ENCODE data around the gene PLXNB2. TPM values are rescaled to one million over a fixed set of nuclear protein-coding genes. Genes with fewer than 3 reads are reported as not detected.
A peak's percentile ranks its signal among the peaks of the same experiment; 100 is the strongest.

The PLXNB2 gene
- 108 TPM for polyA plus RNA-seq (2013, experiment 1 of 2)
- polyA plus RNA-seq (2013, experiment 2 of 2), result 92.5 TPM

DNA sequence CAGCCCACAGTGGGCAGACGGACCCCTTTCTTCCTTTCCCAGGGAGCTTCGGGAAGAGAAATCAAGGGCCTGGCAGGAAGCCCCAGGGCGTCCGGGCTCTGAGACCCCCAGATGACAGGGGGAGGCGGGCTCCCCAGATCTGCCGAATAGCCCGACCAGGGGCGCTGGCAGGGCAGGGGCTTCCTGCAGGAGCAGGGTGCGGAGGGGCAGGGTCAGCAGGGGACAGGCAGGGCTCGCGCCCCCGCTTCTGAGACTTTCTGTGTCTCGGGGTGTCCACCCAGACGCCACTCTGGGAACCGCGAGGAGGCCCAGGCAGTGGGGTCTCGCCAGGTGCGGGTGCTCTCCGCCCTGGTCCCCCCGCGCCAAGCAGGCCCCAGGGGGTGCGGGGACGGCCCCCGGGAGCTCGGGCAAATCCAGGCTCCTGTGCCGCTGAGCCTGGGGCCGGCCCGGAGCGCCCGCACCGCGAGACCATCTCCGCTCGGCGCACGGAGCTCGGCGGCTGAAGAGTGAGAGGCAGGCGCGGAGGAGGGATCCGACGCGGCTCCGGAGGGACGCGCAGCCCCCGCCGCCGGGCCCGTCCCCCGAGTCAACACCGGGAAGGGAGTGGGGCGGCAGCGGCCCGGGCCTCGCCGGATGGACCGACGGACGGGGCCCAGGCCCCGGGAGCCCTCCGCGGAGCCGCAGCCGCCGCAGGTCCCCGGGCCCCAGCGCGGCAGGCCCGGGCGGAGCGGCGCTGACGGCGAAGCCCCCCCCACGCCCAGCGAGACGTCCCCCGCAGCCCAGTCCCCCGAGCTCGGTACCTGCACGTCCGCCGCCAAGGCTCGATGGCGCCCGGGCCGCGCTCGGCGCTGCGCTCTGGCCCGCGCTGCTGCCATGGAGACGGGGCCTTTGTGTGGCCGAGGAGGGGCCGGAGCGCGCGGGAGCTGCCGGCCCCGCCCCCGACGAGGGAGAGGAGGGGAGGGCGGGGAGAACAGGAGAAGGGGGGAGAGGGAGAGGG lies at the start of gene PLXNB2:
Gene PLXNB2, minus strand, starts transcription at position 894 of the 997 bp plus-strand sequence. CDS start 17,062 bp downstream, outside the sequence.
- Histone ChIP-seq H3K36me3 (ENCODE audit: control insufficient read depth, insufficient read depth, low read length) (peaks cover 21% of the 10 kb centered on the region), H3K9me3 (ENCODE audit: control insufficient read depth, low read length) (no peaks in the 10 kb centered on the region), H3K27ac (ENCODE audit: low read depth, low read length, severe bottlenecking) (peak within 1 kb of the TSS; percentile 75), H3K4me3 (ENCODE audit: extremely low read depth, insufficient read depth, low read length, poor library complexity, severe bottlenecking) (peak within 1 kb of the TSS; percentile 79), H3K4me1 (ENCODE audit: control insufficient read depth, insufficient read depth, low read length, poor library complexity, severe bottlenecking) (peaks cover 43% of the 10 kb centered on the region)
- 0 to 1% methylated on average over 60 to 96 of the region's 105 CpGs for WGBS, 2 experiments (ENCODE audit: insufficient coverage in 2 of 2)

- Histone ChIP-seq H3K36me3 (ENCODE audit: control insufficient read depth, insufficient read depth, low read length) (peaks cover 34% of the 10 kb centered on the region), H3K4me3 (ENCODE audit: extremely low read depth, insufficient read depth, low read length, poor library complexity, severe bottlenecking) (no peak overlapping the region), H3K27ac (ENCODE audit: low read depth, low read length, severe bottlenecking) (no peak overlapping the region), H3K4me1 (ENCODE audit: control insufficient read depth, insufficient read depth, low read length, poor library complexity, severe bottlenecking) (peaks cover 5% of the 10 kb centered on the region), H3K9me3 (ENCODE audit: control insufficient read depth, low read length) (no peaks in the 10 kb centered on the region)
- no CpG with 5 or more reads among the region's 1 CpG for WGBS, 2 experiments (ENCODE audit: insufficient coverage in 2 of 2)
Observed at GRCh38 chr22:50357222-50357621, 49.8 kb upstream of the PLXNB2 start.

GRCh38 chr22:50356186-50356585 lies 48.7 kb upstream of the PLXNB2 start:
- Histone ChIP-seq H3K36me3 (ENCODE audit: control insufficient read depth, insufficient read depth, low read length) (peaks cover 38% of the 10 kb centered on the region), H3K4me3 (ENCODE audit: extremely low read depth, insufficient read depth, low read length, poor library complexity, severe bottlenecking) (no peak overlapping the region), H3K27ac (ENCODE audit: low read depth, low read length, severe bottlenecking) (no peak overlapping the region), H3K9me3 (ENCODE audit: control insufficient read depth, low read length) (no peaks in the 10 kb centered on the region), H3K4me1 (ENCODE audit: control insufficient read depth, insufficient read depth, low read length, poor library complexity, severe bottlenecking) (no peaks in the 10 kb centered on the region)
- WGBS, 2 experiments (ENCODE audit: insufficient coverage in 2 of 2), result 86% methylated on average over 5 of the region's 8 CpGs; no CpG with 5 or more reads in 1 of the 2 experiments

DNA sequence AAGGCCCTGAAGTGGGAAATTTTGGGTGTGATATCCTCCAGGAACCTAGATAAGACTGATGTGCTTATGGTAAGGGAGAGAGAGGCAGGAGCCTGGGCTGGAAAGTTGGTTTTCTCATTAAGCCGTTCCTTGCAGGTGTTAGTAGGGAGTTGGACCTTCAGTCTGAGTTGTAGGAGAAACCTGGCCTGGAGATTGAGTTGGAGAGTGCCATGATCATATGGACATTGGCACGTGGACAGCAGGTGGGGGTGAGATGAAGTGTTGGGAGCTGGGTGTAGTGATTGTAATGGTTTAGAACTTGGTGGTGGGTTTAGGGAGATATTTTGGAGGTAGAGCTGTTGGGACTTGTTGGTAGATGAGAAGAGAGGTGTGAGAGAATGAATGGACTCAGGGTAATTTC lies 40.6 kb upstream of the PLXNB2 start:
- Histone ChIP-seq H3K27ac (ENCODE audit: low read depth, low read length, severe bottlenecking) (no peak overlapping the region), H3K4me3 (ENCODE audit: extremely low read depth, insufficient read depth, low read length, poor library complexity, severe bottlenecking) (no peak overlapping the region), H3K4me1 (ENCODE audit: control insufficient read depth, insufficient read depth, low read length, poor library complexity, severe bottlenecking) (no peaks in the 10 kb centered on the region), H3K36me3 (ENCODE audit: control insufficient read depth, insufficient read depth, low read length) (peaks cover 24% of the 10 kb centered on the region), H3K9me3 (ENCODE audit: control insufficient read depth, low read length) (no peaks in the 10 kb centered on the region)
- WGBS, 2 experiments (ENCODE audit: insufficient coverage in 2 of 2), result 78 to 94% methylated on average over 2 of the region's 2 CpGs

DNA sequence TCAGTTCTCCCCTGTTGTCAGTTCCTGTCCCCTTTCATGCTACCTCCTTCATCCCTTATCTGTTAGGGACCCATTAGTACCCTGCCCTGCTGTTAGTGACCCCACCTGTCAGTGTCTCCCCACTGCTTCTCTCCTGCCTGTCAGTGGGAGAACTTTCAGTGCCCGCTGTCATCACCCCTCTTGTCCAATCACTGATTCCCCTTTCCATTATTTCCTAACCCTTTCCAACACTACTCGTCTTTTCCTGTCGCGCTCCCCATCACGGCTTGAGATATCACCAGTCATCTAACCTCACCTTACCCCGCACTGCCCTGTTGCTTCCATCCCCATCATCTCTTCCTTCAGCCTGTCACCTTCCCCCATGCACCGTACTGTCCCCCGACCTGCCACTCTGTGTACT lies 39.7 kb upstream of the PLXNB2 start:
- peaks cover 15% of the 10 kb centered on the region for H3K36me3 ChIP-seq (ENCODE audit: control insufficient read depth, insufficient read depth, low read length)
- H3K4me1 ChIP-seq (ENCODE audit: control insufficient read depth, insufficient read depth, low read length, poor library complexity, severe bottlenecking), result no peaks in the 10 kb centered on the region
- H3K4me3 ChIP-seq (ENCODE audit: extremely low read depth, insufficient read depth, low read length, poor library complexity, severe bottlenecking), result no peak overlapping the region
- 89 to 90% methylated on average over 8 of the region's 8 CpGs for WGBS, 2 experiments (ENCODE audit: insufficient coverage in 2 of 2)
- no peak overlapping the region for H3K27ac ChIP-seq (ENCODE audit: low read depth, low read length, severe bottlenecking)
- no peaks in the 10 kb centered on the region for H3K9me3 ChIP-seq (ENCODE audit: control insufficient read depth, low read length)

DNA sequence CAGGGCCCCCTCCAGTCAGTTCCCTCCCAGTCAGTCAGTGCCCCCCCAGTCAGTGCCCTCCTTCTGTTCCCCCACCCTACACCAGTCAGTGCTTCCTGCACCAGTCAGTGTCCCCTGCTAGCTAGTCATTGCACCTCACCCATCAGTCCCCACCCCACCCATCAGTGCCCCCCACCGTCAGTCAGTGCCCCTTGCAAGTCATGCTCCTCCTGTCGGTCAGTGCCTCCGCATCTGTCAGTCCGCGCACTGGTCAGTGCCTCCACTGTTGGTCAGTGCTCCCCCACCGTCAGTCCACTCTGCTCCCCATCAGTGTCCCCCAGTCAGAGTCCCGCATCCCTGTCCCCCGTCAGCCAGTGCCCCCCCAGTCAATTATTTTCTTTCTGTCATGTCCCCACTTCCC lies 39.0 kb upstream of the PLXNB2 start:
- Histone ChIP-seq H3K36me3 (ENCODE audit: control insufficient read depth, insufficient read depth, low read length) (peaks cover 12% of the 10 kb centered on the region), H3K9me3 (ENCODE audit: control insufficient read depth, low read length) (no peaks in the 10 kb centered on the region), H3K4me3 (ENCODE audit: extremely low read depth, insufficient read depth, low read length, poor library complexity, severe bottlenecking) (no peak overlapping the region), H3K4me1 (ENCODE audit: control insufficient read depth, insufficient read depth, low read length, poor library complexity, severe bottlenecking) (no peaks in the 10 kb centered on the region), H3K27ac (ENCODE audit: low read depth, low read length, severe bottlenecking) (no peak overlapping the region)
- WGBS, 2 experiments (ENCODE audit: insufficient coverage in 2 of 2), result 85 to 96% methylated on average over 6 of the region's 8 CpGs

GRCh38 chr22:50343541-50343935 lies 36.1 kb upstream of the PLXNB2 start:
- H3K4me1 ChIP-seq (ENCODE audit: control insufficient read depth, insufficient read depth, low read length, poor library complexity, severe bottlenecking), result no peaks in the 10 kb centered on the region
- peaks cover 6% of the 10 kb centered on the region for H3K36me3 ChIP-seq (ENCODE audit: control insufficient read depth, insufficient read depth, low read length)
- H3K27ac ChIP-seq (ENCODE audit: low read depth, low read length, severe bottlenecking), result peak overlapping the region; percentile 23
- H3K4me3 ChIP-seq (ENCODE audit: extremely low read depth, insufficient read depth, low read length, poor library complexity, severe bottlenecking), result peak overlapping the region; percentile 68
- whole genome bisulfite sequencing, 2 experiments (ENCODE audit: insufficient coverage in 2 of 2), result 0% methylated on average over 1 to 5 of the region's 9 CpGs
- H3K9me3 ChIP-seq (ENCODE audit: control insufficient read depth, low read length), result no peaks in the 10 kb centered on the region

DNA sequence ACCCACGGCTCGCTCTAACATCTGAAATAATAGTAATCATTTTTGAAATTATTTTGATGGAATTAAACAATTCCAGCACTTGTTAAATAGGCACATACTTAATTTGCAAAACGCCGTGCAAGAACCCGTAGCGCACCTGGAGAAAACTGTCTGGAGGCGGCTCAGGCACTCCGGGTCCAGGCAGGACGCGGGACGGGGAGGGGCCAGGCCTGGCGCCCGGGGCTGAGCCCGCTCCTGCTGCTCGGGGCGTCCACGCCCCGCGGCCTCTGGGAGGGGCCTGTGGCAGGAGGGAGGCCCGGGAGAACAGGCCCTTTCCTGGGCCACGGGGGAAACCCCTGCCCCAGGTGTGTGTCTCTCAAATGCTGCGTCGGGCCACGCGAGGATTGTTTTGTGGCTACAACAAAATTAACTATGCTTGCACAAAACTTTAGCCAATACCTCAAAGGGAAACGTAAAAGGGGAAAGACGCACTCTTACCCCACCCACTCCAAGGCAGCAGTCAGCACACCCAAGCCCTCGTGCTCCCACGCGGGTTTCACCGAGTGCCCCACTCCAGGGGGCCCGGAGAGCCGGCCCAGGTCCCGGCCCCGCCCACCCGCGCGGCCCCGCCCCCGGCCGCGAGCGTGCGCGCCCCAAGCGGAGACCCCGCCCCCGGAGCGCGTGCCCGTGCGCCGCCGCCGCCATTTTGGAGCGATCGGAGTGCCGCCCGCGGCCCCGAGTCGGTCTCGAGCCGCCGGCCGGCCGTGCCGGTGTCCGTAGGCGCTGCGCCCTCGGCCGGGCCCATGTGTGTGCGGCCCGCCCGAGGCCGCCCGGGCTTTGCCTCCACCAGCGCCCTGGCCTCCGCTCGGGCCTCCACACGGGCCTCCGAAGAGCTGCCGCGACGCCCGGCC lies 35.5 kb upstream of the PLXNB2 start, which contains the start of gene PPP6R2:
Gene PPP6R2, plus strand, starts transcription at position 677 of the 890 bp plus-strand sequence. CDS start 50,582 bp downstream, outside the sequence.
- WGBS, 2 experiments (ENCODE audit: insufficient coverage in 2 of 2), result 0 to 1% methylated on average over 36 to 56 of the region's 87 CpGs
- Histone ChIP-seq H3K9me3 (ENCODE audit: control insufficient read depth, low read length) (no peaks in the 10 kb centered on the region), H3K4me3 (ENCODE audit: extremely low read depth, insufficient read depth, low read length, poor library complexity, severe bottlenecking) (peak within 1 kb of the TSS; percentile 68), H3K27ac (ENCODE audit: low read depth, low read length, severe bottlenecking) (peak within 1 kb of the TSS; percentile 83), H3K36me3 (ENCODE audit: control insufficient read depth, insufficient read depth, low read length) (peaks cover 2% of the 10 kb centered on the region), H3K4me1 (ENCODE audit: control insufficient read depth, insufficient read depth, low read length, poor library complexity, severe bottlenecking) (no peaks in the 10 kb centered on the region)

DNA sequence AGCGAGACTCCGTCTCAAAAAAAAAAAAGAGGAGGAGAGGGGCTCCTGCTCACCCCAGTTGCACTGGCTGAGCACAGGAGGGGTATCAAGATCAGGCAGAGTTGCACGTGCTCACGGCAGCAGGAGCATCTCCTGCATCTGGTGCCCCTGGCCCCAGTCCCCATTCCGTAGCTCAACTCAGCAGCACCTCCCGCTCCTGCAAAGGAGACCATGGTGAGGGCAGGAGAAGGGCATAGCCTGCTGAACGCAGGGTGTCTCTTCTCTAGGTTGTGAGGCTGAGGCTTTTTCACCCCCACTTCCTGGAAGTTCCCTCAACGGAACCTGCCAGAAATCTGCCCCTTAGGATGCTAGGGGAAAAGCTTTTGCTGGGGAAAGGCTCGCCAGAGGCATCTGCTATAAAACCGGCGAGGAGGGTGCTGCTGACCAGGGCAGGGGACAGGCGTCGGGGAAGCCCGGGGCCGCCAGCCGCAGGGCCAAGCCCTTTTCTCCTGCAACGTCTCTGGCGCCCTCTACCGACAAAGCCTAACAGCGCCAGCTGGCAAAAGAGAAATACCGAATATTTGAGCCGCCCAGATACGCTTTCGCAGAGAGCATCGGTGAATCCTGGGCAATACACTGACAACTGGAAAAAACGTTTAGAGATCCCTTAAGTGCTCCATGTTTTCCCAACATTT lies 34.7 kb upstream of the PLXNB2 start:
- Histone ChIP-seq H3K36me3 (ENCODE audit: control insufficient read depth, insufficient read depth, low read length) (no peaks in the 10 kb centered on the region), H3K4me1 (ENCODE audit: control insufficient read depth, insufficient read depth, low read length, poor library complexity, severe bottlenecking) (no peaks in the 10 kb centered on the region), H3K9me3 (ENCODE audit: control insufficient read depth, low read length) (no peaks in the 10 kb centered on the region), H3K4me3 (ENCODE audit: extremely low read depth, insufficient read depth, low read length, poor library complexity, severe bottlenecking) (peak overlapping the region; percentile 68), H3K27ac (ENCODE audit: low read depth, low read length, severe bottlenecking) (peak overlapping the region; percentile 83)
- 10 to 19% methylated on average over 19 to 22 of the region's 26 CpGs for WGBS, 2 experiments (ENCODE audit: insufficient coverage in 2 of 2)

All from mesodermal cell (in vitro differentiated cells).